SU-DHL-6 (cell line): ENCODE measurements around the gene TRMO.

Source experiments
- CTCF ChIP-seq: fragments of 200-600 bp; sonication (generic); IDR thresholded peaks from one replicate; pipeline ENCODE4 v1.5.1; 2017; ENCODE audit warnings: antibody characterized with exemption, mild to moderate bottlenecking, low read length, moderate library complexity; ENCODE audit not compliant: insufficient read depth, poor library complexity, severe bottlenecking
- EZH2phosphoT487 ChIP-seq: fragments of 200-600 bp; sonication (generic), shearing (Covaris generic); conservative IDR thresholded peaks from 2 replicates; pipeline ENCODE4 v1.6.1; 2018; ENCODE audit warnings: mild to moderate bottlenecking, antibody characterized with exemption, low read length, moderate library complexity, mixed read lengths

- TF ChIP-seq CTCF (no peak), EZH2phosphoT487 (no peak)
Measured at GRCh38 chr9:97858393-97858713, 63.9 kb downstream of the TRMO start.
